ENCODE measurements around the gene CMPK1.

DNA sequence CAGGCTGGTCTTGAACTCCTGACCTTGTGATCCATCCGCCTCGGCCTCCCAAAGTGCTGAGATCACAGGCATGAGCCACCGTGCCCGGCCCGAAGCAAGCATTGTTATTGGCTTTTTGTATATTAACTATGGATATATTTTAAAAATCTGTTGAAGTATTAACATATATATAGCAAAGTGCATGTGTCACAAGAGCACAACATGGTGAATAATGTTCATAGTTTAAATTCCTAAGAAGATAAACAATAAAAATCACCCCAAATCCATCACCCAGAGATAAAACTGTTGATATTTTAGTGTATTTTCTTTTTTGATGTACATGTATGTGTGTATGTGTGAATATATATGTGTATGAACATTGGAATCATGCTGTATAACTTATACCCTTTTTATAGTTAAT lies 73.4 kb downstream of the CMPK1 start:
- TF ChIP-seq, protein P1, sequence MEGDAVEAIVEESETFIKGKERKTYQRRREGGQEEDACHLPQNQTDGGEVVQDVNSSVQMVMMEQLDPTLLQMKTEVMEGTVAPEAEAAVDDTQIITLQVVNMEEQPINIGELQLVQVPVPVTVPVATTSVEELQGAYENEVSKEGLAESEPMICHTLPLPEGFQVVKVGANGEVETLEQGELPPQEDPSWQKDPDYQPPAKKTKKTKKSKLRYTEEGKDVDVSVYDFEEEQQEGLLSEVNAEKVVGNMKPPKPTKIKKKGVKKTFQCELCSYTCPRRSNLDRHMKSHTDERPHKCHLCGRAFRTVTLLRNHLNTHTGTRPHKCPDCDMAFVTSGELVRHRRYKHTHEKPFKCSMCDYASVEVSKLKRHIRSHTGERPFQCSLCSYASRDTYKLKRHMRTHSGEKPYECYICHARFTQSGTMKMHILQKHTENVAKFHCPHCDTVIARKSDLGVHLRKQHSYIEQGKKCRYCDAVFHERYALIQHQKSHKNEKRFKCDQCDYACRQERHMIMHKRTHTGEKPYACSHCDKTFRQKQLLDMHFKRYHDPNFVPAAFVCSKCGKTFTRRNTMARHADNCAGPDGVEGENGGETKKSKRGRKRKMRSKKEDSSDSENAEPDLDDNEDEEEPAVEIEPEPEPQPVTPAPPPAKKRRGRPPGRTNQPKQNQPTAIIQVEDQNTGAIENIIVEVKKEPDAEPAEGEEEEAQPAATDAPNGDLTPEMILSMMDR (IDR thresholded peaks at IDR 0.05): no peak
- TF ChIP-seq POLR2AphosphoS5 (IDR thresholded peaks at IDR 0.05): no peak
